Erythroblast (primary cell): ENCODE data around the gene MICU1.

Experiments used
- GATA1 ChIP-seq: IDR thresholded peaks from 2 replicates; pipeline ENCODE4 v1.6.1; 2011; ENCODE audit warnings: low read depth, mild to moderate bottlenecking, control low read depth, low read length, moderate library complexity
- POLR2A ChIP-seq: IDR thresholded peaks from 2 replicates; pipeline ENCODE4 v1.6.1; 2011; ENCODE audit warnings: mild to moderate bottlenecking, low read length

DNA sequence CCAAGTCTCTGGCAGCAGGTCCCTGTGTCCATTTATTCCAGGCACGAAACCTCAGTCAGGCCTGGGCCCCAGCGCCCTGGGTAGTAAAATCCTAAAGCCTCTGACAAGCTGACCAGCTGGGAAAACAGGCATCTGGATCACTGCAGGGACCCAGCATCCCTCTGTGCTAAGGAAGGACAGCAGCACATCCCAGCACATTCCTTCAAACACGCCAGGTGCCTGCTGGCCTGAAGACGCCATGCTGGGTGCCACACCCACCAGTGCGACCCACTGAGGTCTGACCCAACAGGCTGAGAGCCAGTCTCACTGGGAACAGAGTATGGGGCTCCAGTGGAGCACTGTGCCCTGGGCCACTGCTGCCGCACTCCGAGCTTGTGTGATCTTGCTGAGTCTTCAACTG lies 277.6 kb downstream of the MICU1 start:
- TF ChIP-seq POLR2A (no peak), GATA1 (no peak)
